Stimulated activated naive CD4-positive, alpha-beta T cell treated with Interleukin-2 at 50 U/mL for 16 hours (primary cell): ENCODE results near the gene GRIK3.

Source experiments
- DNase-seq: peaks from one replicate; lab custom pipeline; 2025; lab: John Stamatoyannopoulos, UW

Gene GRIK3

GRCh38 chr1:37043101-37043500 is 8.8 kb upstream of the GRIK3 start:
- DNase-seq: no peak

DNA sequence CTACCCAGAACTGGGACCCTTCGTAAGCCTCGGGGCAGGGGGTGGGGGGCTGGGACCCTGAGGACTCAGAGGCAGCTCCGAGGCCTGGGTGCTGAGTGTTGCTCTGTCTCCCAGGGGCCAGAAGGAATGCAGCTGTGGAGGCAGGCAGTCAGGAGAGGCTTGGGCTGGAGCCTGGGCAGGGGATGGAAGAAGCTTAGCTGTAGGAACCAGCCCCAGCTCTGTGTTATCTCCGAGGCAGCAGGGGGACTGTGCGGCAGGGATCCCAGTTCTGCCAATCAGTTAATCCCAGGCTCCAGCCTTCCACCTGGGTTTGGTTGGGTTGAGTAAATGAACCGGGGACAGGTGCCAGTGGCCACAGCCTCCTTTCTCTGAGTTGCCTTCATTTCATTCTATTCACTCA is 8.2 kb upstream of the GRIK3 start:
- DNase-seq: no peak

- DNase-seq: no peak
Measured at GRCh38 chr1:37041483-37041882, 7.2 kb upstream of the GRIK3 start.

- no peak for DNase-seq
Measured at GRCh38 chr1:37040773-37041172, 6.5 kb upstream of the GRIK3 start.

DNA sequence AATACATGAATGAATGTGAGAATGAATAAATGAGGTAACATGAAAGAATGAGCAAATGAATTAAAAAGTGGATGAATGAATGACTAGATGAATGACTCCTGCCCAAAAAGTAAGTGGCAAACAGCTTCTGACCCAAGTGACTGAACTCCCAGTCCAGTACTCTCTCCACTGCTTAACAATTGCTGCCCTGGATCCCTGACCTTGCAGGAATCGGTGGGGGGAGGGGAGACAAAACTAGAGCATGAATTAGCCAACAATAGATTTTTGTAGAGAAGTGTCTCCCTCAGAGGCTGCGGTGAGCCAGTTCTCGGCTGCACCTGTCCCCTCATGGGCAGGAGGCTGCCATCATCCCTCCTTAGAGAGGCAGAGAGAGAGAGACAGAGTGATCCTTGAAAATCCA is 5.9 kb upstream of the GRIK3 start:
- no peak for DNase-seq

DNA sequence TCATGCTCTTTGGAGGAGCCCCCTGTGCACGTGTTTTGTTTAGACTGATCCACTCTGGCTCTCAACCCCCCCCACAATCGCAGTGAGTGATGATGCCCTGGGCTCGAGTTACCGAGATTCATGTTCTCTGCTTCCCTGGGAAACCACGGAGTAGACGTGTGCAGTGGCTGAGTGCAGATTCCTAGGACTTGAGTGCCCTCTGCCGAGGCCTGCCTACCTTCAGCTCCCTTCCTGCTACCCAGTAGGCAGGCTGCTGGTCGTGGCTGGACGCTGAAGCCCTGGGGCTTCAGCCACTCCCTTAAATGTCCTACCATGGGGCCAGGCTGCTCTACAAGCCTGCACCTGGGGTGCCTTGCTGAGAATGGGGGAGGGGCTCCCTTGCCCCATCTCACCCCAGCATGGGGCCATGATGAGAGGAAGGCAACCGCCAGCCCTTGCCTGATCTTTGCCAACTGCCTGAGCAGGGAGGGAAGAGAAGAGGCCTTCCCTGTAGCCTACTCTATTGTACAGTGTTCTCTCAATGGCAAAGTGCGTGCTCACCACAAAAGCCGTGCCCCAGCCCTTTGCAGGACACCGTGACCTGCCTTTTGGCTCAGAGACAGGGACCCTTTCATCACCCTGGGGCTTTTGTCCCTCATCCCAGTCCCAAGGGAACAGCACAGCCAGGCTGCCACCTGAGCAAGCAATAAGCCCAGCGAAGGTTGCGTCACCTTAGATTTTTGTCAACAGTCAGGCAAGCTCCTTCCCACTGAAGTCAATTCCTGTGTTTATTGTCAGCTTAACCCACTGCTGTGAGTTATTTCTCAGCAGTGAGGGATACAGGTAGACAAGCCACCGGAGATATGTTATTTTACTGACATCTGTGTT is 4.1 kb upstream of the GRIK3 start:
- DNase-seq: no peak

DNA sequence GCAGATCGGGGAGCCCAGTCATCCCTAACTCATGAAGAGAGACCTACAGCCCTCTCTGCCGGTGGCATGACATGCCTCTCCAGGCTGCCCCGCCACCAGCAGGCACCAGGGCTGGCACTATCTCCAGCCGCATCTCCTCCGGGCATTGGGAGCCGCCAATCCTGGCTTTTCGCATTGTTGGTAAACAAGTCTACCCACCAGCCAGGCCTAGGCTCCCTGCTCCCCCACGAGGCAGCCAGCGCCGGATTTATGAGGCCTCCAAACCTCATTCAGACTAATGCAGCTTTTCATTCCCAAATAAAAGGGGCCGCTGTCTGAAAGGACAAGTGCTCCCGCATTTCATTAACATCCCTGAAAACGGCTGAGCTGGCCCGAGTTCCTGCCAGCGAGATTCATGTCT is 3.4 kb upstream of the GRIK3 start:
- no peak for DNase-seq

DNA sequence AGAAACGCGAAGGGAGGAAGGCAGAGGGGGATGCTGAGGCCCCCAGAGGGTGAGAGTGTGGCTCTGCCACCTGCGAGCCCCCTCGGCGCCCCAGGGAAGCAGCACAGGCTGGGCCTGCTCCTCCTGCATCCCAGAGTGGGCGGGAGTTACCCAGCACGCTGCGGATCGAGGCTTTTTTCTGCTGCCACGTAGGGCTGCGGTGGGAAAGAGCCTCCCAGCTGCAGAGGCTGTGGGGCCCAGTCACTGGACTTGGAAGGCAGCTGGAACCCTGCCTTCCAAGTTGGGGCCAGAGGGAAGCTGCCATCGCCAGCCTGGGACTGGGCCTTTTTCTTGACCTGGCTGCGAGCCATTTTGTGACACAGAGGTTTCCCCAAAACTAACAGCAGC is 2.3 kb upstream of the GRIK3 start:
- no peak for DNase-seq

DNA sequence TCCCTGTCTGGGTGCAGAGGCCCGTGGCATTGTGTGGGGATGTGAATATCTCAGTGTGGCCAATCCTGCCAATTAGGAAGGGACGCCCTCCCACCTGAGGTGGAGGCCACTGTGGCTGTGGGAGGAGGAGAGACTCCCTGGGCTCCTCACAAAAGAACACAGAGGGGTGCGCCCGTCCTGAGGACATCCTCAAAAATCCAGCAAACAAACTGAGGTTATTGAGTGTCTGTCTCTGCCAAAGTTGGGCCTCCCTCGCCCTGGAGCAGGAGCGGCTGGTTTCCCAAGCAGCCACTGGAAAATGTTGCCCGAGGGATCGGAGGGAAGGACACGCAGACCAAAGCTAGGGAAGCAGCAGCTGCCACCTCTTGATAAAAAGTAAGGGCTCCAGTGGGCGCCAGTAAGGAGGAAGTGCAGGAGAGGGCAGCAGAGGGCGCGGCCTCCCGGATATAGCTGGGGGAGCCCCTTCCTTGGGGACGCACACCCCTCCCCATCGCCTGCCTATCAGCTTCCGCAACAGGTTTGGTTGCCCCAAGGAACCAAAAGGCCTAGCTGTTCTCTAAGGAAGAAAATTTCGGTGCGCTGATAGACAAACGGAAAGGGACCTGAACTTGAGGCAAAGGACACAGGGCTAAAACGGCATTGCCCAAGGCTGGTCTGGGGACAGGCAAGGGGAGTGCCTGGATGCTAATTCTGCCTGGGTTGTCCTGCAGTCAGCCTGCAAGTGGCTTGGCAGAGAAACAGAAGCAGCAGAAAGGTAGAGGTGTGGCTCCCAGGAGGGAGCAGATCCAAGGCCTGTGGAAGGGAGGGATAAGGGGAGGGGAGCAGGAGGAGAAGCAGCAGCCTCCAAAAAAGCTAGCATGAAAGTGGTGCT is 1.7 kb upstream of the GRIK3 start:
- no peak for DNase-seq

DNA sequence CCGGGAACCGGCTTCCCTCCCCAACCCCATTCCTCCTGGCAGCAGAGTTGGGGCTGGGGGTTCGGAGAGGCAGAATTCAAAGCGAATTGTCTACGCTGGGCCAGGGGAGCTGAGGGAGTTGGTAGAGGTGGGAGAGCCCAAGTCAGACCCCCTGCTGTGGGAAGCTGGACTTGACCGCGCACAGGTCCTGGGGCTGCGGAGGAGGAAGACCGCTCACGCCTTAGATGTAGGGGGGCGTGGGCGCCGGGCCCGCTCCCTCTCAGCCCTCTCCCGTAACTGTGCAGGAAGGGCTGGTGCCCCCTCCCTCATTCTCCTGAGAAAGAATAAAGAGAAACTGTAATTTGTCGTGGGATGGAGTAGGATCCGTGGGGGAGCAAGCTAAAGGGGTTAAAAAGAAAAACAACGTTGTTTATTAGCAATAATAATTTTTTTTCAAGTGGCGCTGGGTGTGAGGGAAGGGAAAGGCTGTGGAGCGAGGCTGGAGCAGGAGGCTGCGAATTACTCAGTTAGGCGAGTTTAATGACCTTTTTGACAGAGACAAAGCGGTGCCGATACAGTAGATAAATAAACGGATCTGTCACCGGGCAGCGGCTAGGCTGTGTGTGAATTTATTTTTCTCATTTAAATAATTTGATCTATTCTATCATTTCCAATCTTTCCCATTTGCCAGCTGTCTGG is 838 bp upstream of the GRIK3 start:
- no peak for DNase-seq

DNA sequence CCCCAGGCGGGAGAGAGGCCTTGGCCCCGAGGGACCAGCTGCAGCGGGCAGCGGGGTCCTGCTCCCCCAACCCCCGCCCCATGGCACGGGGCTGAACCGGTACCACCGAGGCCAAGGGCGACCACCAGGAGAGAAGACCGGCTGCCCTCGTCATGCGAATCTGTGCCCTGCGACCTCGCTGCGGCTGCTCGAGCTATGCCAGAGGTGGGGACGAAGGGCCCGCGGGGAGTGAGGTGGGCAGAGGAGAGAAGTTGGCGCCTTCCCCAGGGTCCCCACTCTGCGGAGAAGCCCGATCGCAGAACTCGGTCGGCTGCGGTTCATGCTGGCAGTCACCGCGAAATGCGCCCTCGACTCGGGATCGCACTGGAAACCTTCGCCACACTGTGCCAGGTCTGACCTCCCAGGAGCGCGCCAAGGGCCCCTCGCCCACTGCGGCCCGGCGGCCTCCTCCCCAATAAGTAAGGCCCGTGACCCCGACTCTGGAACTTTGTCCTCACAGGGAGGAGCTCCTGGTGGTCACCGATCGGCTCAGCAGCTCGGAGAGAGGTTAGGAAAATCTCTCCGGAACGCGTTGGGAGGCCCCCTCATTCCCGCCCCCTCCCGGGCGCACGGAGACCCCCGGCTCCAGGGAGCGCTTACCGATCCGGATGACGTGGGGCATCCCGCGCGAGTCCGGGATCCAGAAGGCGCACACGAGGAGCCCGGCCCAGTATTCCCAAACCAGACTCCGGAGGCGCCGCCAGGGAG is 787 bp downstream of the GRIK3 start:
- no peak for DNase-seq

DNA sequence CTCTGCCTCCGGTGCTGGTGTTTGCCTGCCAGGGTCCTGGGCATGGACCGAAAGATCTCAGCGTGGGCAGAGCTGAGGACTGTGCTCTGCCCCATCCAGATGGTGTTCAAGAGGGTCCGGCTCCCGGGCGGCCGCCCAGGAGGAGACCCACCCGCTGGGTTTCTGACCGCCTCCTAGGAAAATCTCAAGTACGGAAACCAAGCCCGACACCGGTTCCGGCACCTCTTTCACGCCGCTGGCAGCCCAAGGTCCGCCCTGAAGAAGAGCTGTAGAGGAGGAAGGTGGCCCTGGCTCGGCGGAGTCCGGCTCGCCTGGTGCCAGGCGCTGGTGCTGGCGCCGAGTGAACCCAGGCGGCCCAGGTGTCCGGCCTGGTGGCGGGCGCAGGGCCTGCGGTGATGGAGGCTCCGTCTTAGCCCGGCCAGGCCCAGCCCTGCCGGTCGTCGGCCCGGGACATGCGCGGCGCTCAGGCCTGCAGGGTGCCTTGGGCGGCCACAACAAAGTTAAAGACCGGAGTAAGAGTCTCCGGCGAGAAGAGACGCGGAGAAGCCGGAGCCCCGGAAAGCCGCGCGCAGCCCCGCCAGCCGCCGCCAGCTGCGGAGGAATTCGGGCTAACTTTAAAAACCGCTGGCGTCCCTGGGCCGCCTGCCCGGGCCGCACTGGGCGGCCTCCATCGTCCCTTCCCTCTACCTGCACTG is 1.5 kb downstream of the GRIK3 start:
- no peak for DNase-seq

- DNase-seq: no peak
Measured at GRCh38 chr1:37031871-37032270, 2.4 kb downstream of the GRIK3 start.

DNA sequence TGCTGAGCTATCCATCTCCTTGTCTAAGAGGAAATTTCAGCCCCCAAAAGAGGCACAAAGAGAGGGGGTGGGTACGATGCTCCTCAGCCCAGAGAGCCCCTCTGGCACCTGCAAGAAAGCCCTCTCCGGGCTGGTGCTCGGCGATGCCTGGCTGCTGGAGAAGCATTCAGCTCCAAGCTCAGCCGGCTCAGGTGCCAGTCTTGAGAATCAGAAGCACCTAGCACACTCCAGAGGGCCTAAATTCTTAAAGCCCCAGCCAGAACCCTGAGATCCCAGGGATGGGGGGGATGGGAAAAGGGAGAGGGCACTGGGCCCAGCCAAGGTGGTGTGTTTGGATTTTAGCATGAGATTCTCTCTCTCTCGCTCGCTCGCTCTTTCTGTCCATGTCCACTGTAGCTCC is 2.9 kb downstream of the GRIK3 start:
- DNase-seq: no peak

- no peak for DNase-seq
Measured at GRCh38 chr1:37028981-37029617, 5.2 kb downstream of the GRIK3 start.

DNA sequence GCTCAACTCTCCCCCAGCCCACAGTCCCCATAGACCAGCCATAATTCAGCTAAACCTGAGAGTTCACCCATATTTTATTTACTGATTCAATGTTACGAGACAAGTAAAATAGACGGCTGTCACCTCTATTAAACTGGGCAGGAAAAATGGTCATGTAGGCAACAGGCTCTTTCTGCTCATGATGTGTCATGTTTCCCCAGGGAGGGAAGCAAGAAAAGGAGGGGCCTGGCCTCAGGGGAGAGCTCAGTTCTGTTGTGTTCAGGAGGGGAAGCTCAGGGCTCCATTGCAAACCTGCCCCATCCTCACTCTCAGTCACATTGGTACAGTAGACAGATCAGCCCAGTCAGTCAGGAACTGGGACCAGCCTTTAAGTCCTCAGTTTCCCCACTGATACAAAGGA is 12.8 kb downstream of the GRIK3 start:
- DNase-seq: no peak

- no peak for DNase-seq
Measured at GRCh38 chr1:37020653-37021277, 13.6 kb downstream of the GRIK3 start.

GRCh38 chr1:37018510-37018909 is 15.8 kb downstream of the GRIK3 start:
- DNase-seq: no peak

DNA sequence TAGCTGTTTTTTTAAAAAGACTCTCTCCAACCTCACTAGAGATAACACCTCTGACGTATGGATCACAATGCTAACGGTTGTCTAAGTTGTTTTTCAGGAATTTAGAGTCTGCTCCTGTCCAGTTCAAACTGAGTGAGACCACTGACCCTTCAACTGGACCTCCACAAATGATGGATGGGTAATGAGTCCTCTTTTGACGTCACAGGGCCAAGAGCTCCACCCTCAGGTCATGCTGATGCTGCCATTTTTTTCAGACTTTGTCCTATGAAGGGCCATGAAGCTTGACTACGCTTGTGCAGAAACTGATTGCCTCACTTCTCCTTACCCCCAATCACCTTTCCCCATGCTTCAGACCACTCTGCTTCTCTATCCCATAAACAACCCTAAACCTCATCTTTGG is 16.6 kb downstream of the GRIK3 start:
- no peak for DNase-seq

DNA sequence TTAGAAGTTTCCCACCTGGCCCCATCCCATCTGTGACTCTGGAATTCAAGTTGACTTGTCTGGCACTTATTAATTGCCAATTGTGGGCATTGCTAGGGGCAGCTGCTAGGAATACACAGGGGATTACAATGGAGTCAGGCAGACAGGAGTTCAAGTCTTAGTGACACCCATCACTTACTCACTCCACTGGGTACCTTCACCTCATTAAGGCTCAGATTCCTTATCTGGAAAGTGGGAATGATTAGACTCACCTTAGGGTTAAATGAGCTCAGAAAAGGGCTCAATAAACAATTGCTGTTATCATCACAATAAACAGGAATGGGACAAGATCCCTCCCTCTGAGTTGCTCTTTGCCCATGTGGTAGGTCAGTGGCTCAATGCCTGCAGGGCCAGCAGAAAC is 18.2 kb downstream of the GRIK3 start:
- DNase-seq: no peak
